Stimulated activated CD4-positive, alpha-beta T cell treated with anti-CD3 and anti-CD28 coated beads, Interleukin-1b, Interleukin-23, amount 100 ng/mL, for 24 hours (primary cell): ENCODE results near the gene LMAN2.
"Not testable (repeated sequence)": the region's sequence is repeated elsewhere in the genome, so short reads cannot be mapped to it uniquely, and the experiment has no call there.

Experiments used
- DNase-seq, 4 experiments: peaks; one replicate each; pipeline ENCODE4 v3.0.0-alpha.2; 2020; ENCODE audit warnings: low read depth in 4 of 4, low spot score in 1 of 4

LMAN2 gene

DNA sequence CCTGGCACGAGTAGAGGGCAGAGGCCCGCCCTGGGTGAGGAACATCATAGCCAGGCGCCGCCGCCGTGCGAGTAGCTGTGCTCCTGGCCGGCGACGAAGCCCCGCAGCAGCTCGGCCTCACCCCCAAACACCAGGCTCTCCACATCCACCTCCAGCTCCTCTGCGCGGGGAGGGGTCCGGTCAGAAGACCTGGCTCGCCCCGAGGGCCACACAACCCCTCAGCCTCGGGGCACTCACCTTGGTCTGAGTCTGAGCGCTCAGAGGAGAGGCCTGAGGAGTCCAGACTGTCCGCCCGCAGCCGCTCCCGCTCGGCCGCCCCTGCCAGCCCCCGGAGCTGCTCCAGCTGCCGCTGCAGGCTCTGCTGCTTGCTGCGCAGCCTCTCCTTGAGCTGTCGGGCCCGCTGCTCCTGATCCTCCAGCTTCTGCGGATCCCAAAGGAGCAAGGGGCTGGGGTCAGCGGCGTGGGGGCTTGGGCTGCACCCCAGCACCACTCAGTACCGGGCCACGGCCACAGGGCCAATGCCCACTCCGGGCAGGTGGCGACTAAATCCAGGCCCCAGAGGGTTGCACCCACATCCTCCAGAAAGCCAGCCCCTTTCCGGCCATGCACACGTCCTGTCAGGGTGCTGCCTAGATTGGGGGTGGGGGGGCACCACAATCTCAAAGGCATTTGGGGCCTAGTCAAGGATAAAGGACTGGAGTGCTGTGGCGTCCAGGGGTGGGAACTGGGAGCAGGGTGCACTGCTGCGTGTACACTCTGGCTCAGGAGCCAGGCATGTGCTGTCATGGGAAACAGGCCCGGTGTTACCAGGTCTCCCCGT lies 43.7 kb downstream of the LMAN2 start:
- no peak for DNase-seq

DNA sequence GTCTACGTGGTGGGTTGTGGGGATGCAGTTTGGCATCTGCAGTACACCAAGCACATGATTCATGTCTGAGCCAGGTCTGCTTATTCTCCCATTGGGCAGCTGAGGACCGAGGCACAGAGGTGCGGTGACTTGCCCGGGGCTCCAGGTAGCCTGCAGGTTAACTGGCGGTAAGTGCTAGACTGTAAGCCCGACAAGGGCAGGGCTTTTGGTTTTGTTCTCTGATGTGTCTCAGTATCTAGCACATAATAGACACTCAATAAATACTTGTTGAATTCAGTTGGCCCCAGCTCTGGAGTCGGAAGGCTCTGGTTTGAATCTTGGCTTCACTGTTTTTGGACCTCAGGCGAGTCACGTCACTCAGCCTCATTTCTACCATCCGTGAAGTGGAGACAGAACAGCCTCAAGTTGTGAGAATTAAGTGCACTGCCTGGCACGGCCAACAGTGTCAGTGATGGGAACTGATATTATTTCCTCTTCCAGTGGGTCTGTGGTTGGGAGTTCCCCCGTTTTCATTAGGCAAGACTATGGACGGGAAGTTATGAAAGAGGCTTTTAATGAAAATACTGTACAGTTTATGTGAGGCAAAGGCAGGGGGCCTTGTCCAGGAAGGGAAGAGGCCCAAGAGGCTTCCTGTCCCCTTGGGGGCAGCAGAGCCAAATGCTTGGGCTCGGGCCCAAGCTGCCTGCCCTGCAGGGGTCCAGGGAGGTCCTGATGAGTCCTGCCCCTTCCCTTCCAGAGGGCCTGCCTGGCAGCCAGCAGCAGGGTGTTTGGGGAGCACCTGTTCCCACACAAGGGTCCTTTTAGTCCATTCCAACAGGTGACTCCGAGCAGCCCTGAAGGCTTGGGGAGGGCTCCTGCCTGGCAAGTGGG lies 44.6 kb downstream of the LMAN2 start:
- DNase-seq: no peak

DNA sequence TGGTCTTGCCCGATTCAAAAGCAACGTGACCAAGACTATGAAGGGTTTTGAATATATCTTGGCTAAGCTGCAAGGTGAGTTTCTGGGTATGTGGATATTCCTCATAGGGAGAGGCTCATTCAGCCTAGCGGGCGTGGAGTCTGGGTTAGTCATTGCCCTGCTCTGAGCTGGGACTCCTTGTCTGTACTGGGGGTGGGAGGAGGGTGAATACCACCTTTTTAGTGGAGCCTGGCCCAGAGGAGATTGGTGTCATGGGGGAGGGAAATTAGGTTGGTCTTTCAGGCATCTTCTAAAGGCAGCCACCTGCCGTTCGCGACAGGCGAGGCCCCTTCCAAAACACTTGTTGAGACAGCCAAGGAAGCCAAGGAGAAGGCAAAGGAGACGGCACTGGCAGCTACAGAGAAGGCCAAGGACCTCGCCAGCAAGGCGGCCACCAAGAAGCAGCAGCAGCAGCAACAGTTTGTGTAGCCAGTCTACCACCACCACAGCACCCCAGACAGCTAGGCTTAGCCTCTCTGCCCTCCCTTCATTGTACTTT lies 45.3 kb downstream of the LMAN2 start:
- not testable (repeated sequence) for DNase-seq

DNA sequence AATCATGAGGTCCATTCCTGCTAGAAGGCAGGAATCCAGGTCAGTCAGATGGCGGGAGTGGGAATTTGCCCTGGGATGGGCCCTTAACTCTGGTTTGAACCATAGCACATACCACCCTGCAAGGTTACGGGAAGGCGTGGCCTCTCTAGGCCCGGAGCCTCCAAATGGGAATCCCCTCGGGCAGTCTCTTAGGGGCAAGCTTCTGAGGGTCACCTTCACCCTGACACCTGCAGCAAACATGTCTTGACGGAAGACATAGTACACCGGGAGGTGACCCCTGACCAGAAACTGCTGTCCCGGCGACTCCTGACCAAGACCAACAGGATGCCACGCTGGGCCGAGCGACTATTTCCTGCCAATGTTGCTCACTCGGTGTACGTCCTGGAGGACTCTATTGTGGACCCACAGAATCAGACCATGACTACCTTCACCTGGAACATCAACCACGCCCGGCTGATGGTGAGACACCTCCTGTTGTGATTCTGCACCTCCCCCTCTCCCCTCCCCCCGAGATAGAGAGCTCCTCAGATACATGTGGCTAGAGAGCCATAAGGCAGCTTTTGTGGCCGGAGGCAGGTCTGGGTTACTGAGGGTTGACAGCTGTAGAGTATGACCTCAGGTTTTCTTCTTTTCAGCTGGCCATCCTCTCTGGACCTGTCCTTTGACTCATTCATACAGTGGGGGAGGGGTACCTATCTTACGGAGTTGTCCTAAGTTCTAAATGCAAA lies 46.9 kb downstream of the LMAN2 start:
- no peak for DNase-seq

DNA sequence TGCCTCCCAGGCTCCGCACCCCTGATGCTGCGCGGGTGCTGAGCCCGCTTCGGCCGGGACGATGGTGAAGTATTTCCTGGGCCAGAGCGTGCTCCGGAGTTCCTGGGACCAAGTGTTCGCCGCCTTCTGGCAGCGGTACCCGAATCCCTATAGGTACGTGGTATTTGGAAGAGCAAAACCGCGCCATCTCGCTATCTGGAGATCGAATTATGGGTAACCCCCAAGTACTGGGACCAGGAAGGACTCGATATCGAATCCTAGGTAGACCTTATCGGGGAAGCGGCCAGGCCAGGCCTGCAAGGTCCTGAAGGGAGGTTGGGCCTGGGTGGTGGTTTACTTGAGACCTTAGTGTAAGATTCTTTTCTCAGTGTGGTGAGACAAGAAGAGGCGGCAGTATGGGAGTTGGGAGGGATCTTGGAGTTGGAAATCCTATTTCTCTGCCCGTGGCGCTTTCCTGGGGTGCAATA lies 47.5 kb downstream of the LMAN2 start:
- no peak for DNase-seq

DNA sequence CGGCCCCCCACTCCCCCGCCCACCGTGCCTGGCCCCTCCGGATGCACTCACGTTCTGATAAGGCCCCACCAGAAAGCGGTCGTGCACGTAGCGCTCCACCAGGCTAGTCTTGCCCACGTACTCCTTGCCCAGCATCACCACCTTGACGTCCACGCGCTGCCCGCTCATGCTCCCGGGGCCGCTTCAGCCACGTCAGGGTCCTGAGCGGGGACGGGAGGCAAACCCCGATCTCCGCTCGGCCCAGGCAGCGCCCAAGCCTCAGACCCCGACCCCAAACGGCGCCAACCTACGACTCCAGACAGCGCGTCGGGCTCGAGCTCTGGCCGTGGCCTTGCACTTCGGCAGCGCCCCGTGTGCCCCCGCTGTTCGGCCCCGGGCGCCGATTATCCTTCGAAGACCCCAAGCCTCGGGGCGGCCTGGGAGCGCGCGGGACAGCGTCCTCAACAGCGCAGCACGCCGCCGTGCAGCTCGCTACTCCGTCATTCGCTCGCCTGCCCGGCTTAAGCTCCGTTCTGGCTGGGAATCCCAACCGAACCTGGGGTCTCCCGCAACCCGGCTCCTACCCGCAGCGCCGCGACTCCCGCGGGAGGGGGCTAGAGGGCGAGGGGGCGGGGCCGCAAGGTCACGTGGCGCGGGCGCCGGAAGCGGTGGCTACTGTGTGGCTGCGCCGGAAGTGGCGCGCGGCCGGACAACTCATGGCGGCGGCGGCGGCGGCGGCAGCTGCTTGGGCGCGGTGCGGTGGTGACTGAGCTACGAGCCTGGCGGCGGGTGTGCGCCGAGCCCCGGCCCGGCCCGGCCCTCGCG lies 48.1 kb downstream of the LMAN2 start, which contains the start of the genes PRELID1 and RAB24:
PRELID1 (plus strand) TSS at position 679 of the 804 bp plus-strand sequence. CDS start 187 bp downstream, outside the sequence.
RAB24 (minus strand) TSS at position 599 of the 804 bp plus-strand sequence; CDS start at position 168, 431 bp downstream.
- DNase-seq: peak; percentile 76 to 88 (median 84)

DNA sequence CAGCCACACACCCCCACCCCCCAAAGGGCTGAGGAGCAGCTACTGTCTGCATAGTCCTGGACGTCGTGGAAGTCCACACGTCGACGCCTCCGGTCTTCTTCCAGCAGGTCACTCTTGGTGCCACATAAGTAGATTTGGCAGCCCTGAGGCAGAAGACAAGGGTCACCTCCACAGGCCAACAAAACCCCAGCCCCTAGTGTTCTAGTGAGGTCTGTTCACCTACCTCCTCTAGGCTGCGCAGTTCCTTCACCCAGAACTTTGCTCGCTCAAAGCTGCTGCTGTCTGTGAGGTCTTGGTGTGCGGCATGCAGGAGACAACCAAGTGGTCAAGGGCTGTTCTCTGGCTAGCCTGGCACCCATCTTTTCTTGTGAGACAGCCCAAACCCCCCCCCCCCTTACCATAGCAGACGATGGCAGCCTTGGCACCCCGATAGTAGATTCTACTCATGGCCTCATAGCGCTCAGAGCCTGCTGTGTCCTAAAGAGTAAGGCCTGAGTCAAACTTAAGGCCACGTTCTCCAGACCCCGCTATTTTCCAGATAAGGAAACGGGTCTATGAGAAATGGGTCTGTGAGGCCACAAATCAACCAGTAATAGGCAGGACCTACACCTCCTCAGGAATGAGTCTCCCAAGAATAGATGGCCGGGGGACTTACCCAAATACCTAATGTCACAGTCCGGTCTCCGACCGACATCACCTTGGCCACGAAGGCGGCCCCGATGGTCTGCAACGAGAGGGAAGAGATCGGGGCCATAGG lies 48.9 kb downstream of the LMAN2 start:
- no peak for DNase-seq

DNA sequence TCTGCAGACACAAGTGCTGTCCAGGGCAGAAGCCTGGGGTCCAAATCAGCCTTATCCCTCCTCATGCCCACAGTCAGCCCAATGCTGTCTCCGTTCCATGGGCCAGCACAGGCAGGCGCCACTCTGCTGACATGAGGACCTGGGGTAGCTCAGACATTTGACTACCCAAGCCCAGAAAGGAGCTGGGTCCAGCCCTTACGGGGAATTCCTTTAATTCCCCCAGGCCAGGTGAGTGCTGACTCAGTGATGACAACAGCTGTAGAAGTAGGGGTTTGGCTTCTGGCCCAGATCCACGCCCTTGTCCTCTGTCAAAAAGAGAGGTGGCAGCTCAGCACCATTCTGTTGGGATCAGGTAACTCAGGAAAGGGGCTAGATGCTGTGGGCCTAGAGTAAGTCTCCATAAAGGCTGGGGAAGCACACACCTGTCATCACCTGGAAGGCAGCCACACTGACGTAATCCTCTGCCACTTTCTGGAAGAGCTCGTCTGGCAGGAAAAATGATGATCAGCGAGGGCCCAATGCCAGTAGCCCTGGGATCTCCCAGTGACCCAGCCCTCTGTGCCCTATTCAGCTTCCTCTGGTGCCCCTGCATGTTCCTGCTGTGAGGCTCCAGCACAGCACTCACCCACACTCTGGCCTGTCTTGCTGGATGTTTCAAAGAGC lies 49.8 kb downstream of the LMAN2 start:
- DNase-seq: no peak

DNA sequence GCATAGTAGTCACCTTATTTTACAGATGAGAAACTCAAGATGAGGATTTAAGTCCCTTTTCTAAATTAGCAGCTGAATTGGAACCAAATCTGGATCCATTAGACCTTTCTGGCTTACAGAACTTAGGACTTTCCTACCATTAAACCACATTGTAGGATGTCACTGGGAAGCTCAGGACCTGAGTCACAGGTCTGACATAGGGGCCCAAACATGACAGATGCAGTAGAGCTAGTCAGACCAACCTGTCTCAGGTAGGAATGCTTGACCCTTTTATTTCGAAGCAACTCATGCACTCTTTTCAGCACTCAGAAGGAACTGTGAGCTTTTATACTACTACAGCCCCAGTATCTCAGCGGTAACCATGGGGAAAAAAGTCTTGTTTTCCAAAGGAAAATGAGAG lies 50.5 kb downstream of the LMAN2 start:
- no peak for DNase-seq

DNA sequence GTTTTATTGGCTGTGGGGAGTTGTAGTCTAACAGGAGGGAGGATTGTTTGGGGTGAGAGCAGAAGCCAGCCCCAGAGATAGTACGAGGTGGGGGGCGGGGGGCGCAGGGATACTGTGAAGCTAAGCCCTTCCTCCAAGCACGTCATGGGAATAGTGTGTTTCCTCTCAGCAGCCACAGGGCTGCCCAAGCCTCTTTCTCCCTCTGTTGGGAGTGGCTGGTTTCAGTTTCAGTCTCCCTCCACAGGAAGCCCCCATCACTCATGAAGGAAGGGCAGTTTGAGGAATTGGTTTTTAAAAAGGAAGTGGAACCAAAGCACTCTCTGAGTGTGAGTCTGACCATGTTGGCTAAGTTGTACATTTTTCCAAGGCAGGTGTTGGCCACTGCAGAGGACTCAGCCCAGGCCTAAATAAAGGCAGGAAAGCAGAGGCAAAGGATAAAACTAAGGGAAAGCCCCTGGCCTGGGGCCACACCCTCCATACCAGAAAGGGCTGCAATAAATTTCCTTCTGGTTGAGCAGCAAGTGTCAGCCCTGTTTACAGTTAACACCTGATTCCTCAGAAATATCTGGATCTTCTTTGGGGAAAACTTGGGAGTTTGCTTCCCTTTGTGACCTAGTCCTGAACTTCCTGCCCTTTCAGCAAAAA lies 51.1 kb downstream of the LMAN2 start:
- no peak for DNase-seq

DNA sequence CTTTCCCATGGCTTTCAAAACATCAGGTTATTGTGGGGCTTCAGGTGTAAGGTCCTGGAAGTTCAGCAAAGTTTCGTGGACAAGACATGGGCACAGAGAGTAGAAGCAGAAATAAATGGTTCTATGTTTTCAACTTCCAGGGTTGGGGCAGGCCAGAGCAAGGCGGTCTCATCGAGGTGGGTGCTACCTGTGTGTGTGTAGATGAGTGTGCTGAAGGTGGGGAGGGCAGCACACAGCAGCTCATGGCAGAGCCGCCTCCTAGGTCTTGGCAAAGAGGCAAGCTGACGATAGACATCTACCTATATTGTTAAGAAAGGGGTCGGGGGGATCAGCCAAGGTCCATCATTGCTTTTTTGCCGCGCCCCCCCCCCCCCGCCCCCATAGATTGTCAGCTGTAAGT lies 51.8 kb downstream of the LMAN2 start:
- no peak for DNase-seq

DNA sequence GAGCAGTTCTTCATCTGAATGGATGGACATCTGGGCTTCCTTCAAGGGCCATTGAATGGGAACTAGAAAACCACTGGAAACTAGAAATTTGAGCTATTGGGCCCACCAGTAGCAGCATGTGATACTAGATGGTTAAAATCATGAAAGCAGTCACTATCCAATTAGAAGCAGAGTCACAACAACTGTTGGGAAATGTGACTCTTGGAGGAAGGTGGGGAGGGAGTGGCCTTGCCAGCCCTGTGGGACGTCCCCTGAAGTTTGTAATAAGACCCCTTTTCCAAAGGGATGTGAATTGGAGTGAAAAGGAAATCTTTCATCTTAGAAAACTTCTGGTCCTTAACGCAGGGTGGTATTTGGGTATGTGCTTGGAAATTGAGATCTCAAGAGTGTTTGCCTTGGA lies 53.5 kb downstream of the LMAN2 start:
- no peak for DNase-seq

DNA sequence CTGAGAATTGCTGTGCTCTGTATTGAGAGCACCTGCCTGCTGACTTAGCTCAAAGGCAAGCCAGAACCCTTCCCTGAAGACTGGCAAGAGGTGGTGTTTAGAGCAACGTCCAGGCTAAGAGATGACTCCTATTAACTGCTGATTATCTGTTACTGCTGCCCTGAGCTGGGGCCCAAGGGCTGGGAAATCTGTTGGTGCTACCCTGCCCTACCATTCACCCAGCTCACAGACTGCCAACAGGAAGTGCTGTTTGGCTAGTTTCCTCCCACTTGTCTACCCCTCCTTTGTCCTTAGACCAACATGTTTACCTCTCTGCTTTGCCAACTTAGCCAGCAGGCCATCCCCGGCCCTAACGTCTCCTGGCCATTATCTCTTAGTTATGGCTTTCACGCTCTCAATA lies 54.9 kb downstream of the LMAN2 start:
- no peak for DNase-seq

DNA sequence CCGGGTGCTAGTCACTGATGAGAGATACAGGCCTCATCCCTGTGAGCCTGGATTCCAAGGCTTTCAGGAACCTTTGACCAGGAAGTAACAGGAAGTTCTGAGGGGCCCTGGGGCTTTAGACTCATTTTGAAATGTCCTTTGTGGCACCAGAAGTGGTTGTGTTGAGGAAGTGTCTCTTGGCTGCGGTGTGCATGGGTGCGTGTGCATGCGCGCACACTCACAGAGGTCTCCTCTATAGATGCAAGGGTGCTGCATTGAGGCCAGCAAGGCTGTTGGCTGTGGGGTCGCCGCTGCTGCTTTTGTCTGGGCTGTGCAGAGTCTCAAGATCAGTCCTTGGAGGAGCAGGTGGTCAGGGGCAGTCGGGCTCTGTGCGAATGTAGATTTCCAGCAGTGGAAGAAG lies 55.5 kb downstream of the LMAN2 start:
- no peak for DNase-seq

DNA sequence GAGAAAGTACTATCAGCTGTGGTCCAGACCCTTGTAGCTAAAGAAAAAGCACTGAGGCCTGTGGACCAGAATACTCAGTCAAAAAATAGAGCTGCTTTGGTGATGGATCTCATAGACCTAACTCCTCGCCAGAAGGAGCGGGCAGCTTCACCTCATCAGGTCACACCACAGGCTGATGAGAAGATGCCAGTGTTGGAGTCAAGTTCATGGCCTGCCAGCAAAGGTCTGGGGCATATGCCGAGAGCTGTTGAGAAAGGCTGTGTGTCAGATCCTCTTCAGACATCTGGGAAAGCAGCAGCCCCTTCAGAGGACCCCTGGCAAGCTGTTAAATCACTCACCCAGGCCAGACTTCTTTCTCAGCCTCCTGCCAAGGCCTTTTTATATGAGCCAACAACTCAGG lies 56.8 kb downstream of the LMAN2 start:
- no peak for DNase-seq

DNA sequence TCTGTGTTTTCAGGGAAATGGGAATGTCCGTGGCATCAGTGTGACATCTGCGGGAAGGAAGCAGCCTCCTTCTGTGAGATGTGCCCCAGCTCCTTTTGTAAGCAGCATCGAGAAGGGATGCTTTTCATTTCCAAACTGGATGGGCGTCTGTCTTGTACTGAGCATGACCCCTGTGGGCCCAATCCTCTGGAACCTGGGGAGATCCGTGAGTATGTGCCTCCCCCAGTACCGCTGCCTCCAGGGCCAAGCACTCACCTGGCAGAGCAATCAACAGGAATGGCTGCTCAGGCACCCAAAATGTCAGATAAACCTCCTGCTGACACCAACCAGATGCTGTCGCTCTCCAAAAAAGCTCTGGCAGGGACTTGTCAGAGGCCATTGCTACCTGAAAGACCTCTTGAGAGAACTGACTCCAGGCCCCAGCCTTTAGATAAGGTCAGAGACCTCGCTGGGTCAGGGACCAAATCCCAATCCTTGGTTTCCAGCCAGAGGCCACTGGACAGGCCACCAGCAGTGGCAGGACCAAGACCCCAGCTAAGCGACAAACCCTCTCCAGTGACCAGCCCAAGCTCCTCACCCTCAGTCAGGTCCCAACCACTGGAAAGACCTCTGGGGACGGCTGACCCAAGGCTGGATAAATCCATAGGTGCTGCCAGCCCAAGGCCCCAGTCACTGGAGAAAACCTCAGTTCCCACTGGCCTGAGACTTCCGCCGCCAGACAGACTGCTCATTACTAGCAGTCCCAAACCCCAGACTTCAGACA lies 57.5 kb downstream of the LMAN2 start:
- DNase-seq: no peak

DNA sequence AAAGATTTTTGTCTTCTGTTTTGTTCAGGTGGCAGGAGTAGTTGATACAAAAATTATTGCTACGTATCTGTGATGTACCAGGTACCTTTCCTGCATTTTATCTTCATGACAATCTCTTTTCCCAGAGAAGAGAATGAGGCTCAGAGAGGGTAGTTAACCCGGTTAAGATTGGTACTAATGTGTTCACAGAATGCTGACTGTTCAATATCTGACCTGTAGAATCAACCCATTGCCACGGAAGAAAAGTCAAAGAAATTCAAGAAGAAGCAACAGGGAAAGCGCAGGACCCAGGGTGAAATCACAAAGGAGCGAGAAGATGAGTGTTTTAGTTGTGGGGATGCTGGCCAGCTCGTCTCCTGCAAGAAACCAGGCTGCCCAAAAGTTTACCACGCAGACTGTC lies 59.7 kb downstream of the LMAN2 start:
- DNase-seq: no peak
